IMR-90 (cell line): ENCODE data around the gene MAGI2. TPM values are rescaled to one million over a fixed set of nuclear protein-coding genes. Genes with fewer than 3 reads are reported as not detected.
"Not testable (repeated sequence)": the region's sequence is repeated elsewhere in the genome, so short reads cannot be mapped to it uniquely, and the experiment has no call there.

Experiments used
- ATAC-seq: fragments of 200-7000 bp; cut with Tn5 transposase; 2 replicates; pipeline ENCODE4 v1.9.1; 2020; ENCODE audit warnings: low read depth, mild to moderate bottlenecking, moderate library complexity
- BruUV-seq: library from RNA; stranded (reverse); fragments of 400-500 nt; replicated peaks from 2 replicates; lab custom pipeline; 2021; lab: Mats Ljungman, UMichigan
- CTCF ChIA-PET: fragments of 300-600 bp; formaldehyde crosslinking; extraction: SDS; loops from one replicate; lab custom pipeline; 2021; ENCODE audit warnings: antibody characterized with exemption; lab: Yijun Ruan, JAX
- POLR2A ChIA-PET: fragments of 300-600 bp; sonication (Branson Sonifier 250); formaldehyde crosslinking; loops from one replicate; lab custom pipeline; 2022; ENCODE audit warnings: antibody characterized with exemption; ENCODE audit not compliant: unreplicated experiment; lab: Charles Lee
- DNase-seq: peaks from one replicate; pipeline ENCODE4 v3.0.0; 2013
- H2AFZ ChIP-seq: replicated peaks from 2 replicates; pipeline ENCODE3; 2013; ENCODE audit warnings: low read length, mild to moderate bottlenecking; ENCODE audit not compliant: poor library complexity
- H2AK5ac ChIP-seq: 2 replicates; pipeline ENCODE4 v1.6.1; 2013; ENCODE audit warnings: low read depth, low read length, inconsistent platforms
- H2AK9ac ChIP-seq: replicated peaks from 2 replicates; pipeline ENCODE3; 2013; ENCODE audit warnings: mild to moderate bottlenecking, low read depth, low read length, moderate library complexity; ENCODE audit not compliant: poor library complexity
- H2BK120ac ChIP-seq: 2 replicates; pipeline ENCODE4 v1.6.1; 2013; ENCODE audit warnings: low read depth, low read length, inconsistent platforms
- H2BK15ac ChIP-seq: 3 replicates; pipeline ENCODE4 v1.6.1; 2013; ENCODE audit warnings: low read depth, low read length, inconsistent platforms
- H2BK20ac ChIP-seq: 2 replicates; pipeline ENCODE4 v1.6.1; 2013; ENCODE audit warnings: low read depth, mild to moderate bottlenecking, inconsistent platforms, low read length, moderate library complexity
- H2BK5ac ChIP-seq: 2 replicates; pipeline ENCODE4 v1.6.1; 2013; ENCODE audit warnings: mild to moderate bottlenecking, low read depth, low read length, inconsistent platforms; ENCODE audit not compliant: poor library complexity, severe bottlenecking
- H3K14ac ChIP-seq: replicated peaks from 2 replicates; pipeline ENCODE4 v1.6.1; 2013; ENCODE audit warnings: low read depth, low read length, inconsistent platforms
- H3K18ac ChIP-seq: 2 replicates; pipeline ENCODE4 v1.6.1; 2013; ENCODE audit warnings: low read depth, low read length, control low read depth
- H3K23ac ChIP-seq: 2 replicates; pipeline ENCODE4 v1.6.1; 2013; ENCODE audit warnings: low read depth, low read length, inconsistent platforms
- H3K27ac ChIP-seq: 2 replicates; pipeline ENCODE4 v1.5.1; 2013; ENCODE audit warnings: mild to moderate bottlenecking, control low read depth, low read length; ENCODE audit not compliant: insufficient read depth
- H3K27me3 ChIP-seq: 2 replicates; pipeline ENCODE4 v1.6.1; 2013; ENCODE audit warnings: low read length; ENCODE audit not compliant: control insufficient read depth, insufficient read depth
- H3K36me3 ChIP-seq: 2 replicates; pipeline ENCODE4 v1.6.1; 2013; ENCODE audit warnings: low read length, mixed read lengths; ENCODE audit not compliant: control insufficient read depth, insufficient read depth
- H3K4ac ChIP-seq: 2 replicates; pipeline ENCODE4 v1.6.1; 2013; ENCODE audit warnings: low read depth, low read length, inconsistent platforms
- H3K4me1 ChIP-seq: 2 replicates; pipeline ENCODE4 v1.6.1; 2013; ENCODE audit warnings: low read length, mixed read lengths; ENCODE audit not compliant: control insufficient read depth, insufficient read depth
- H3K4me2 ChIP-seq: 2 replicates; pipeline ENCODE4 v1.6.1; 2013; ENCODE audit warnings: low read depth, mild to moderate bottlenecking, control low read depth, low read length, moderate library complexity
- H3K4me3 ChIP-seq: 2 replicates; pipeline ENCODE4 v1.5.1; 2013; ENCODE audit warnings: low read depth, mild to moderate bottlenecking, control low read depth, low read length, moderate library complexity; ENCODE audit not compliant: insufficient read depth
- H3K56ac ChIP-seq: 2 replicates; pipeline ENCODE4 v1.6.1; 2013; ENCODE audit warnings: low read length, inconsistent platforms; ENCODE audit not compliant: insufficient read depth; ENCODE audit errors: extremely low read depth
- H3K79me1 ChIP-seq, 2 experiments: 2 replicates each; pipeline ENCODE4 v1.6.1; 2013; ENCODE audit warnings: low read length in 2 of 2, inconsistent platforms in 1 of 2, low read depth in 1 of 2
- H3K9ac ChIP-seq: 2 replicates; pipeline ENCODE4 v1.6.1; 2013; ENCODE audit warnings: low read depth, low read length, control low read depth
- H3K9me1 ChIP-seq: 2 replicates; pipeline ENCODE4 v1.6.1; 2013; ENCODE audit warnings: low read length, inconsistent platforms; ENCODE audit not compliant: insufficient read depth
- H3K9me3 ChIP-seq: 2 replicates; pipeline ENCODE4 v1.6.1; 2013; ENCODE audit warnings: low read length; ENCODE audit not compliant: control insufficient read depth, insufficient read depth
- H4K20me1 ChIP-seq: 2 replicates; pipeline ENCODE4 v1.6.1; 2013; ENCODE audit warnings: low read length, inconsistent platforms; ENCODE audit not compliant: insufficient read depth
- H4K5ac ChIP-seq: 2 replicates; pipeline ENCODE4 v1.6.1; 2013; ENCODE audit warnings: mild to moderate bottlenecking, low read depth, low read length, control low read depth
- H4K8ac ChIP-seq, 2 experiments: 2 replicates each; pipeline ENCODE4 v1.6.1; 2013; ENCODE audit warnings: low read depth in 2 of 2, low read length in 2 of 2, control low read depth in 1 of 2, inconsistent platforms in 1 of 2
- H4K91ac ChIP-seq: 2 replicates; pipeline ENCODE4 v1.6.1; 2013; ENCODE audit warnings: low read depth, low read length, inconsistent platforms; ENCODE audit not compliant: insufficient read depth
- WGBS, 2 experiments: methylation state at CpG; one replicate each; pipeline versions ENCODE4 v1.1.5 to v1.1.7; 2013; ENCODE audit warnings: missing lambda C conversion rate in 2 of 2; ENCODE audit not compliant: insufficient read length in 1 of 2; ENCODE audit errors: extremely low coverage in 2 of 2; 5-methylcytosine and 5-hydroxymethylcytosine counted together
- dilution Hi-C: fragments of 300-500 bp; cut with HindIII; formaldehyde crosslinking; loops from one replicate; pipeline ENCODE4 v1.14.3; 2018; ENCODE audit warnings: low sequenced_read_pairs; ENCODE audit not compliant: unreplicated experiment
- in situ Hi-C: fragments of 300-500 bp; cut with MboI; formaldehyde crosslinking; loops from 3 replicates; pipeline ENCODE4 v1.14.3; 2019; ENCODE audit warnings: low sequenced_read_pairs, inconsistent platforms, mixed read lengths
- intact Hi-C: fragments of 100-400 bp; cut with micrococcal nuclease; formaldehyde crosslinking; loops from 2 replicates; pipeline ENCODE4 v1.10.0; 2022
- polyA plus RNA-seq, 3 experiments: library from polyadenylated mRNA; depleted of rRNA; stranded (reverse); fragments of >200 nt; gene quantifications; 2 replicates each; pipeline ENCODE4 v1.2.3, GENCODE V29; 2012; ENCODE audit warnings: low replicate concordance in 1 of 3
- total RNA-seq: library from RNA; depleted of rRNA; stranded (reverse); fragments of >200 nt; gene quantifications from 2 replicates; pipeline ENCODE4 v1.2.3, GENCODE V29; 2012

The MAGI2 gene
- total and polyA plus RNA-seq, 2 of the 4 experiments (the other 2 are of a cell fraction) = 2.5 to 17.9 TPM

DNA sequence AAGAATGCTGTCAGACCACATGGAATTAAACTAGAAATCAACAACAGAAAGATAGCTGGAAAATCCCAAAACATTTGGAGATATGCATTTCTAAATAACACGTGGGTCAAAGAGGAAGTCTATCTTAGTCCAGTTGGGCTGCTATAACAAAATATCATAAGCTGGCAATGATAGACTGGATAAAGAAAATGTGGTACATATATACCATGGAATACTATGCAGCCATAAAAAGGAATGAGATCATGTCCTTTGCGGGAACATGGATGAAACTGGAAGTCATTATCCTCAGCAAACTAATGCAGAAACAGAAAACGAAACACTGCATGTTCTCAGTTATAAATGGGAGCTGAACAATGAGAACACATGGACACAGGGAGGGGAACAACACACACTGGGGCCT lies 1454.3 kb downstream of the MAGI2 start:
- H2BK5ac ChIP-seq, H3K27ac ChIP-seq, ATAC-seq, H3K9me1 ChIP-seq, in situ Hi-C loops, H3K4me3 ChIP-seq, H3K36me3 ChIP-seq, H2BK20ac ChIP-seq, H2AK5ac ChIP-seq, H4K91ac ChIP-seq, H3K18ac ChIP-seq, H2AFZ ChIP-seq, H3K9me3 ChIP-seq, H3K27me3 ChIP-seq, H3K23ac ChIP-seq, H3K79me1 ChIP-seq, H4K8ac ChIP-seq, H4K5ac ChIP-seq, CTCF ChIA-PET, POLR2A ChIA-PET, intact Hi-C loops, dilution Hi-C loops, H3K9ac ChIP-seq, H3K56ac ChIP-seq, H2AK9ac ChIP-seq, H2BK15ac ChIP-seq, H3K14ac ChIP-seq, DNase-seq, H3K4me1 ChIP-seq, H4K20me1 ChIP-seq, H2BK120ac ChIP-seq, BruUV-seq, H3K4me2 ChIP-seq, H3K4ac ChIP-seq: not testable (repeated sequence)
- WGBS, 2 experiments = no CpG with 5 or more reads among the region's 3 CpGs
